Stomach (tissue), 4 donors: Measurements from ENCODE around the gene LCN12.

ENCODE experiments used
- CTCF ChIP-seq, 7 experiments: fragments of 450-650 bp in 4 of 7; fragments of 200-600 bp in 3 of 7; sonication (generic) in 3 of 7; IDR thresholded peaks; one replicate each; pipeline ENCODE4 v1.5.1; 2016 to 2019; ENCODE audit warnings: antibody characterized with exemption in 7 of 7, control low read depth in 2 of 7, mild to moderate bottlenecking in 1 of 7
- POLR2A ChIP-seq, 4 donors: fragments of 450-650 bp; IDR thresholded peaks; one replicate each; pipeline ENCODE4 v1.6.1; 2016; ENCODE audit warnings: antibody characterized with exemption in 4 of 4, control low read depth in 2 of 4, mild to moderate bottlenecking in 1 of 4, moderate library complexity in 1 of 4
- POLR2AphosphoS5 ChIP-seq, 3 donors: sonication (generic); formaldehyde crosslinking; IDR thresholded peaks; one replicate each; pipeline ENCODE4 v1.6.1; 2016; ENCODE audit warnings: antibody characterized with exemption in 3 of 3

- TF ChIP-seq CTCF (IDR thresholded peaks at IDR 0.05) (no peak), POLR2A (IDR thresholded peaks at IDR 0.05) (no peak), POLR2AphosphoS5 (IDR thresholded peaks at IDR 0.05) (no peak)
Measured at GRCh38 chr9:136940526-136941230, 11.4 kb upstream of the LCN12 start.
